GM18873 (cell line): ENCODE data around the gene OGFOD1.
A peak's percentile ranks its signal among the peaks of the same experiment; 100 is the strongest.

ENCODE experiments used
- ATAC-seq: cut with Tn5 transposase; IDR thresholded peaks from one replicate; pipeline ENCODE4 v1.9.1; 2021; ENCODE audit warnings: mild to moderate bottlenecking, moderate library complexity, moderate number of reproducible peaks; ENCODE audit not compliant: unreplicated experiment, low FRiP score

The OGFOD1 gene

GRCh38 chr16:56425439-56425832 lies 25.9 kb upstream of the OGFOD1 start, which contains the start of gene AMFR:
AMFR (minus strand) TSS chr16:56425545; CDS start chr16:56425327, 218 bp downstream.
- ATAC-seq: peak; percentile 47

GRCh38 chr16:56426585-56426984 lies 24.8 kb upstream of the OGFOD1 start:
- ATAC-seq: no peak

- ATAC-seq: no peak
Measured at GRCh38 chr16:56428091-56428490, 23.3 kb upstream of the OGFOD1 start.

GRCh38 chr16:56436258-56436657 lies 15.1 kb upstream of the OGFOD1 start:
- ATAC-seq: no peak

- ATAC-seq: no peak
Measured at GRCh38 chr16:56438038-56438437, 13.3 kb upstream of the OGFOD1 start.

GRCh38 chr16:56447286-56447685 lies 4.1 kb upstream of the OGFOD1 start:
- ATAC-seq: no peak

GRCh38 chr16:56448005-56448404 lies 3.3 kb upstream of the OGFOD1 start:
- no peak for ATAC-seq

GRCh38 chr16:56450275-56450985 lies 924 bp upstream of the OGFOD1 start:
- ATAC-seq: peak; percentile 7

- peak; percentile 28 for ATAC-seq
Measured at GRCh38 chr16:56451753-56452689, 667 bp downstream of the OGFOD1 start.

GRCh38 chr16:56457927-56458470 lies 6.6 kb downstream of the OGFOD1 start:
- no peak for ATAC-seq

GRCh38 chr16:56460101-56460500 lies 8.7 kb downstream of the OGFOD1 start:
- ATAC-seq: no peak

- no peak for ATAC-seq
Measured at GRCh38 chr16:56462064-56462796, 10.9 kb downstream of the OGFOD1 start.

- no peak for ATAC-seq
Measured at GRCh38 chr16:56463153-56463552, 11.8 kb downstream of the OGFOD1 start.

- ATAC-seq: no peak
Measured at GRCh38 chr16:56466344-56466743, 15.0 kb downstream of the OGFOD1 start.

- ATAC-seq: no peak
Measured at GRCh38 chr16:56468800-56469199, 17.4 kb downstream of the OGFOD1 start.

GRCh38 chr16:56469748-56470147 lies 18.4 kb downstream of the OGFOD1 start:
- no peak for ATAC-seq

- ATAC-seq: no peak
Measured at GRCh38 chr16:56470232-56470631, 18.9 kb downstream of the OGFOD1 start.

- no peak for ATAC-seq
Measured at GRCh38 chr16:56470666-56471065, 19.3 kb downstream of the OGFOD1 start.

- no peak for ATAC-seq
Measured at GRCh38 chr16:56475201-56475600, 23.8 kb downstream of the OGFOD1 start.

- ATAC-seq: no peak
Measured at GRCh38 chr16:56477096-56477878, 25.9 kb downstream of the OGFOD1 start.
